ENCODE results near the gene USP5.

Gene USP5

DNA sequence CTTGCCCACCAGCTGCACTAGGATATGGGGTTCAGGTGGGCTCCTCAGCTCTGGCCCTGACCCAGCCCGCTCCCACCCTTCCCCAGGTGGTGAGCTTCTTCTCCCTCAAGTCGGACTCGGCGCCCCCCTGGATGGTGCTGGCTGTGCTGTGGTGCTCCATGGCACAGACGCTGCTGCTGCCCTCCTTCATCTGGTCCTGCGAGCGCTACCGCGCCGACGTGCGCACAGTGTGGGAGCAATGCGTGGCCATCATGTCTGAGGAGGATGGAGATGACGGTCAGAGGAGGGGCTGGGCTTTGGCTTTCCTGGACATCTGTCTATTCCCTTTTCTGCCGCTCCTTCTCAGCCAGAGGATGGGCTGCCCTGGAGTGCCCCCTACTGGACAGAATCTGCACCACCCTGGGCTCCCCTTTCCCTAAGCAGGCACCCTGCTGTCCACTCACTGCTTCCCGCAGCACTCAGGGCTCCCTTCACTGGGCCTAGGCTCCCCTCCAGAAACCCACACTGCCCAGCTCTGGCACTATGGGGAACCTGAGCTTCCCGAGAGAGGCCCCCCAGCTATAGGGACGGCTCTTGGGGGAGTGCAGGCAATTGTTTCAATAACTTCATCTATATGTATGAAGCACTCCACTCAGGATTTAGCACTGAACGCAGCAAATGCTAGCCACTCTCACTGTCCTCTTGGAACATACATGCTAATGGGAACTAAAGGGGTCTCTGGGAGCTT lies 26.4 kb upstream of the USP5 start:
- in situ Hi-C loops (cut with HindIII; ENCODE audit: low sequenced_read_pairs) = no loop called here
- no peak for DNase-seq (ENCODE audit: low read depth)
- H3K4me3 ChIP-seq (ENCODE audit: low read depth, low read length) = peak overlapping the region; percentile 12
- TF ChIP-seq, protein P1, sequence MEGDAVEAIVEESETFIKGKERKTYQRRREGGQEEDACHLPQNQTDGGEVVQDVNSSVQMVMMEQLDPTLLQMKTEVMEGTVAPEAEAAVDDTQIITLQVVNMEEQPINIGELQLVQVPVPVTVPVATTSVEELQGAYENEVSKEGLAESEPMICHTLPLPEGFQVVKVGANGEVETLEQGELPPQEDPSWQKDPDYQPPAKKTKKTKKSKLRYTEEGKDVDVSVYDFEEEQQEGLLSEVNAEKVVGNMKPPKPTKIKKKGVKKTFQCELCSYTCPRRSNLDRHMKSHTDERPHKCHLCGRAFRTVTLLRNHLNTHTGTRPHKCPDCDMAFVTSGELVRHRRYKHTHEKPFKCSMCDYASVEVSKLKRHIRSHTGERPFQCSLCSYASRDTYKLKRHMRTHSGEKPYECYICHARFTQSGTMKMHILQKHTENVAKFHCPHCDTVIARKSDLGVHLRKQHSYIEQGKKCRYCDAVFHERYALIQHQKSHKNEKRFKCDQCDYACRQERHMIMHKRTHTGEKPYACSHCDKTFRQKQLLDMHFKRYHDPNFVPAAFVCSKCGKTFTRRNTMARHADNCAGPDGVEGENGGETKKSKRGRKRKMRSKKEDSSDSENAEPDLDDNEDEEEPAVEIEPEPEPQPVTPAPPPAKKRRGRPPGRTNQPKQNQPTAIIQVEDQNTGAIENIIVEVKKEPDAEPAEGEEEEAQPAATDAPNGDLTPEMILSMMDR (IDR thresholded peaks at IDR 0.05; ENCODE audit: low read depth, low read length, missing control alignments) = peak; percentile 91

DNA sequence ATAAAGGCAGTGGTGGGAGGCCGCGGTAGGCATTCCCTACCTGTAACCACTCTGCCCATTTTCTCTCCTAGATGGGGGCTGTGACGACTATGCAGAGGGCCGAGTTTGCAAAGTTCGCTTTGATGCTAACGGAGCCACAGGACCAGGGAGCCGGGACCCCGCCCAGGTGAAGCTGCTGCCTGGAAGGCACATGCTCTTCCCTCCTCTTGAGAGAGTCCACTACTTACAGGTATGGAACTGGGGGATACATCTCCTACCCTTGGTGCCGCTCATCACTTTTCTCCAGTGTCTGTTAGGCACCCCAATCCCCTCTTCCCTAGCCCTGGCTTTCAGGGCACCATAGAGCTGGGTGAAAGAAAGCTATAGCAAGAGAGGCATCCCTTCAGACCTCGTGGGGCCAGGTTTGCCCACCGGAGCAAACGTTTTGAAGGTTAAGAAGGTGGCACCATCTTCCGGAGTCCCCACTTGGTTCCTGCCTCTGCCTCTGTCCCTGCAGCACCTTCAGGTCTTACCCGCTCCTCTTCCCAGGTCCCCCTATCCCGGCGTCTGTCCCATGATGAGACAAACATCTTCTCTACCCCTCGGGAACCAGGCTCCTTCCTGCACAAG lies 25.7 kb upstream of the USP5 start:
- DNase-seq (ENCODE audit: low read depth) = no peak

DNA sequence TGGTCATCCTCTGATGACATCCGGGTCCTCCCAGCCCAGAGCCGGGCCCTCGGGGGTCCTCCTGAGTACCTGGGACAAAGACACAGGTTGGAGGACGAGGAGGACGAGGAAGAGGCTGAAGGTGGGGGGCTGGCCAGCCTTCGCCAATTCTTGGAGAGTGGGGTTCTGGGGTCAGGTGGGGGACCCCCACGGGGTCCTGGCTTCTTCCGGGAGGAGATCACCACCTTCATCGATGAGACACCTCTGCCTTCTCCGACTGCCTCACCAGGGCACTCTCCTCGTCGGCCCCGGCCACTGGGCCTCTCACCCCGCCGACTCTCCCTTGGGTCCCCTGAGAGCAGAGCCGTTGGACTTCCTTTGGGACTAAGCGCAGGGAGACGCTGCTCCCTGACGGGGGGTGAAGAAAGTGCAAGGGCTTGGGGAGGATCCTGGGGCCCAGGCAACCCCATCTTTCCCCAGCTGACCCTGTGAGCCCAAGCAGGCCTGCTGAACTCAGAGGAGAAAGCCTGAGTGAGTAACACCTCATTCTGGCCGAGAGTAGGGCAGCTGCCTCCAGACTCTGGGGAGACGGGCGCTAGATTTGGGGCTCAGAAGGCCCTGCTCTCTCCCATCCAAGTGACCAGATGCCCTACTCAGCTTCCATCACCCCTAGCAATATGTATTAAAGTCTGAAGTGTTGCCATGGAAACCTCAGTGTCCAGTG lies 25.1 kb upstream of the USP5 start:
- TF ChIP-seq, protein P1 (IDR thresholded peaks at IDR 0.05; ENCODE audit: low read depth, low read length, missing control alignments) = no peak
- no peak for DNase-seq (ENCODE audit: low read depth)
- in situ Hi-C loops (cut with HindIII; ENCODE audit: low sequenced_read_pairs) = no loop called here
- no peak overlapping the region for H3K4me3 ChIP-seq (ENCODE audit: low read depth, low read length)

More for the DNA sequence above, 25.7 kb upstream of the USP5 start:
- in situ Hi-C loops (cut with HindIII; ENCODE audit: low sequenced_read_pairs) = no loop called here
- no peak overlapping the region for H3K4me3 ChIP-seq (ENCODE audit: low read depth, low read length)
- TF ChIP-seq, protein P1 (IDR thresholded peaks at IDR 0.05; ENCODE audit: low read depth, low read length, missing control alignments) = no peak

DNA sequence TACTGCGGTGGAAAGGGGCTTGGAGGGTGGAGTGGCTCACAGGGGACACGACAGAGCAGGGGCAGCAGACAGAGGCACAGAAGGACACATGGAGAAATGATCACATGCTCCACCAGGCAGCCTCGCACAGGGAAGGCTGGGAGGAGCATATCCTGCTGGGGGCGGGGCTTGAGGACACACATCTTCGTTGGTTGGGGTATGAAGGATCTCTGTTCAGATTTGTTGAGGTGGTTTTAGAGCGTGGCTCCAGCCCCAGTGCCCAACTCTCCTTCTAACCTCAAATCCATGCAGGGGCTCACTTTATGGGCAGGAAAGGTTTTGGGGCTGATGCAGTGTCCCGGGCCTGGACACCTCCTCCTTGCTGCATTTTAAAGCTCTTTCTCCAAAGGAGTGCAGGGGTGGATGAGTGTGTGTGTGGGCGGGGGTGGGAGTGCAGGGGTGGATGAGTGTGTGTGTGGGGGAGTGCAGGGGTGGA lies 24.5 kb upstream of the USP5 start:
- TF ChIP-seq, protein P1 (IDR thresholded peaks at IDR 0.05; ENCODE audit: low read depth, low read length, missing control alignments) = no peak
- H3K4me3 ChIP-seq (ENCODE audit: low read depth, low read length) = peak overlapping the region; percentile 92
- DNase-seq (ENCODE audit: low read depth) = no peak
- in situ Hi-C loops (cut with HindIII; ENCODE audit: low sequenced_read_pairs) = no loop called here

DNA sequence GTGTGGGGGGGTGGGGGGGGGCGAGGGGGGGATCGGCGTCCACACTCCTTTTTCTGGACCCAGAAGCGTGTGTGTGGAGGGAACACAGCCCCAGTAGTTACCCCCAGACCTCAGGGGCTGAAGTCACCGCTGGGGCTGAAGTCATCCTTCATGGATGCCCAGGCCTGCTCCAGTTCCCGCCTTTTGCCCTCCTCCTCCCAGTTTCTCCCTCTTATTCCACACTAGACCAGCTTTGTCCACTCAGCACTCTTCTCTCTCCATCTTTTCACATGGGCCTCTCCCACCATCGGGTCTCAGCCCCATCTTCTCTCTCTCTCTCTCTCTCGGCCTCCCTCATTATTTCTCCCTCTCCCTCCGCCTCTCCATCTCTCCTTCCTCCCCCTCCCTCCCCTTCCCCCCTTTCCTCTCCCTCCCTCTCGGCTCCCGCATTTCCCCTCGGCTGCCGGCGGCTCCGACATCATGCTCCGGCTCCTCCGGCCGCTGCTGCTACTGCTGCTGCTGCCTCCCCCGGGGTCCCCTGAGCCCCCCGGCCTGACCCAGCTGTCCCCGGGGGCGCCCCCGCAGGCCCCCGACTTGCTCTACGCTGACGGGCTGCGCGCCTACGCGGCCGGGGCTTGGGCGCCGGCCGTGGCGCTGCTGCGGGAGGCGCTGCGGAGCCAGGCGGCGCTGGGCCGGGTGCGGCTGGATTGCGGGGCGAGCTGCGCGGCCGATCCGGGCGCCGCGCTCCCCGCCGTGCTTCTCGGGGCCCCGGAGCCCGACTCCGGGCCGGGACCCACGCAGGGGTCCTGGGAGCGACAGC lies 23.8 kb upstream of the USP5 start, which contains the start of gene P3H3:
Gene P3H3, plus strand, starts transcription at position 426 of the 799 bp plus-strand sequence. Its CDS starts 34 bp downstream, at position 460.
- DNase-seq (ENCODE audit: low read depth) = no peak
- in situ Hi-C loops (cut with HindIII; ENCODE audit: low sequenced_read_pairs) = no loop called here
- TF ChIP-seq, protein P1 (IDR thresholded peaks at IDR 0.05; ENCODE audit: low read depth, low read length, missing control alignments) = no peak
- H3K4me3 ChIP-seq (ENCODE audit: low read depth, low read length) = peak within 1 kb of the TSS; percentile 92
